ENCODE data around the gene HOXD8.

DNA sequence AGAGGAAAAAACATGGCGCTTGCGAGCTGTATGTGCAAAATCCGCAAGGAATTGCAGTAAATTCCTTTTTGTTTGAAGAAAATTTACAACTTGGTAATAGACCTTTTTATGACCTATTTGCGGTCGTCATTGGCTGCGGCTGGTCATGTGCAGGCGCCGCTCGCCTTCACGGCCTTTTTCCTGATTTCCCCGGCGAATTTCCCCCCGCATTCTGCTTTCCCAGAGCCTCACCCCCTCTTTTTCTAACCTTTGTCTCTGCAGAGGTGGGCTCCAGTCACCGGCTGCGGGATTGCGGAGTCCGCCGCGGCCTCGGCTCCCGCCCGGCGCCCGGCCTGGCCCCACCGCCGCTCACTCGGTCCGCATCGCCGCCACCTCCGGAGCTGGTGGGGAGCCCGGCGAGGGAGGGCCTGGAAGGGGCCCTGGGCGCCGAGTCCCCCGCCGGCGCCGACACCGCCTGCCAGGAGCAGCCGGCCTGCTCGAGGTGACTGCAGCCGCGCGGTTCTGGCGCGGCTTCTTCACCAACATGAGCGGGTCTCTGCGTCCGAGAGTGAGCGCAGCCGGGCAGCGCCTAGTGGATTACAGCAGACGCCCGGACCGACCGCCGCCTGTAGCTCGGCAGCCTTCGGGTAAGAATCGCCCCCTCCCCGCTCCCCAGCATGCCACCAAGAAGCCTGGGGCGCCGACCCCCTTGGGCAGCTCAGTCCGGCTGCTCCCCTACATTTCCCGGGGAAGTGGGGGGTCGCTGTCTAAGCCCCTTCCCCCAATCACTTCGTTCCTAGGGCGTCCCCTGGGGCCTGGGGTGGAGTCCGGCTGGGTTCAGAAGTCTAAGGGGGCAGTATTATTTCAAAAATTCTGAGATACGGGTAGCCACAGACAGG, 7.1 kb downstream of the HOXD8 start:
- TF ChIP-seq CTCF (conservative IDR thresholded peaks at IDR 0.05; ENCODE audit: low read depth, low read length) = no peak; the same call in 1 of the 2 replicates
- no peak for TF ChIP-seq EZH2 (IDR thresholded peaks at IDR 0.05; ENCODE audit: low read length, unreplicated experiment)
- no peak for TF ChIP-seq EZH2phosphoT487 (IDR thresholded peaks at IDR 0.05; ENCODE audit: borderline replicate concordance, low read length)
